Measurements from ENCODE around the gene TAX1BP1.
"Not testable (repeated sequence)": the region's sequence is repeated elsewhere in the genome, so short reads cannot be mapped to it uniquely, and the experiment has no call there.

Gene TAX1BP1

DNA sequence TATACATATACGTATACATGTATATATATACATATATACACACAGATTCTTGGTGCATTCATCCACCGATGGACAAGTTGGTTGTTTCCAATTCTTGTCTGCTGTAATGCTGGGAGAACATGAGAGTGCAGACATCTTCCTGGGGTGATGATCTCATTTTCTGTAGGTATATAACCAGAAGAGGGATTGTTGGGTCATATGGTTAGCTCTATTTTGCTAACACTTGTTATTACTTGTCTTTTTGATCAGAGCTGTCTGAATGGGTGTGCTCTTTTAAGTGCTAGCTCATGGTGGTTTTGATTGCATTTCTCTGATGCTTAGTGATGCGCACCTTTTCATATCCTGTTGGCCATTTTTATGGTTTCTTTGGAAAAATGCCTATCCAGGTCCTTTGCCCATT is 106.4 kb downstream of the TAX1BP1 start:
- DNase-seq, result no peak

DNA sequence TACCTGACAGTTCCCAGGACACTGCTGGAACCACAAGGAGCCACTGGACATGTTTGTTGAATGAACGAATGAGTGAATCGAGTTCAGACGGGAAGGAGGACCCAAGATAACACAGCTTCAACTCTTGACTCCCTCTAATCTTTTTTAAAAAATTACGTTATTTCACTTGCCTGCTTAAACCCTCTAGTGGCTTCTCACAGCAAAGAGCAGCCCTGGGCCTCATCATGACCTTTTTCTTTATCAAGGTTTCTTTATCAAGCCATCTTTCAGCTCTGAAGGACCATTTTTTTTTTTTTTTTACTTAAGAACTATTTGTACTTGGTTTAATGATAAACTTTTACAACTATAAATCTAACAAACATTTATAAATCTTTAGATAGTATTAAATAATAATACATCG is 110.6 kb downstream of the TAX1BP1 start:
- no peak for DNase-seq

DNA sequence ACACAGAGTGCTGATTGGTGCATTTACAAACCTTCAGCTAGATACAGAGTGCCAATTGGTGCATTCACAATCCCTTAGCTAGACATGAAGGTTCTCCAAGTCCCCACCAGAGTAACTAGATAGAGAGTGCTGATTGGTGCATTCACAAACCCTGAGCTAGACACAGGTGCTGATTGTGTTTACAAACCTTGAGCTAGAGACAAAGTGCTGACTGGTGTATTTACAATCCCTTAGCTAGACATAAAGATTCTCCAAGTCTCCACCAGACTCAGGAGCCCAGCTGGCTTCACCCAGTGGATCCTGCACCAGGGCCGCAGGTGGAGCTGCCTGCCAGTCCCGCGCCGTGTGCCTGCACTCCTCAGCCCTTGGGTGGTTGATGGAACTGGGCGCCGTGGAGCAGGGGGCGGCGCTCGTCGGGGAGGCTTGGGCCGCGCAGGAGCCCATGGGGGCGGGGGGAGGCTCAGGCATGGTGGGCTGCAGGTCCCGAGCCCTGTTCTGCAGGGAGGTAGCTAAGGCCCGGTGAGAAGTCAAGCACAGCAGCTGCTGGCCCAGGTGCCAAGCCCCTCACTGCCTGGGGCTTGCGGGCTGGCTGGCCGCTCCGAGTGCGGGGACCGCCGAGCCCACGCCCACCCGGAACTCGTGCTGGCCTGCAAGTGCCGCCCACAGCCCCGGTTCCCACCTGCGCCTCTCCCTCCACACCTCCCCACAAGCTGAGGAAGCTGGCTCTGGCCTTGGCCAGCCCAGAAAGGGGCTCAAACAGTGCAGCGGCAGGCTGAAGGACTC is 116.9 kb downstream of the TAX1BP1 start:
- not testable (repeated sequence) for DNase-seq

DNA sequence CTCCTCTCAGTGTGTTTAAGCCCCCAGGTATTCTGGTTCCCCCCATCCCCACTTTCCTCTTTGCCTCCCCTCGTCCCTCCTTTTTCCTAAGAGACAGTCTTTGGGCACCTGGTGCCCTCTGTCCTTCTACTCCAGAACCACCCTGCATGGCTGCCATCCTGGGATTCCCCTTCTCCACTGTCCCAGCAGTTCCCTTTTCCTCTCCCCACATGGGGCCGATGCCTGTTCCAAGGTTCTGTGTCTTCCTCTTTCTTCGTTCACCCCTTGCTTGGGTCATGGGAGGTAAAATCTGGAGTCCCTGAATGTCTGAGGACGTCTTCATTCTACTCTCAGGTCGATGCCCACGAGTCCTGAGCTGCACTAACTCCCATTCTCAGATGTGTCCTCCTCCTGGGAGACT is 120.8 kb downstream of the TAX1BP1 start:
- DNase-seq, result no peak

DNA sequence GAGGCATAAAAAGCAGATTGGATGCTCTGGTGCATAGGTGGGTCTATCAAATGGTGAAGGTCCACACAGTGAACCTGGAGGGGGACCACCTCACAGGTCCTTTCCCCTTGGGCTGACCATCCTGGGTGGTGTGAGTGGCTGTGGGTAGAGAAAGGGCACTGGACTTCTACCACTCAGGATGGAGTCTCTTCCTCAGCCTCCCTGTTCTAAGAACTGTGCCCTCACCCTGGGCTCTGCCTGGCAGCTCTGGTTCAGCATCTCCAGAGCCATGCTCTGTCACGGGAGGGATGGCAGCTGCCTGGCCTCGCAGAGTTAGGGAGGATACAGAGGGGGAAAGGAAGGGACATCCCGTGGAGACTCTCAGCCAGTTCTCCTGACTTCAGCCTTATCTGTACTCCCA is 121.8 kb downstream of the TAX1BP1 start:
- DNase-seq, result no peak

DNA sequence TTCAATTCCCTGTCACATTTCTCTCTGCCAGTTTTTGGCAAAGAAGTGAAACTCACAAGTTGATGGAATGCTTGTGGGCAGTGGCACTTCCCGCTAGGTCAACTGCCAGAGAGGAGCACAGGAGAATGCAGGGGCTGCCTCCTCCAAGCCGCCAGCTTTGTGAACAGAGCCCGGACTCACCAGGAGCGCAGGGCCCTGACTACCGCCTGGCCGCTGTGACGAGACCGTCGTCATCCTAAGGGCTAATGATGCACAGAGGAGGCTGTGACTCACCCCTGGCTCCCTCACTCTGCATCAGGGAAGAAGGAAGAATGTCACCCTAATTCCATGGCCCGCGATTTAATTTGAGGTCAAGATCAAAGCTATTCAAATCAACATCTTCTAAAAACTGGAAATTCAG is 123.9 kb downstream of the TAX1BP1 start:
- no peak for DNase-seq

DNA sequence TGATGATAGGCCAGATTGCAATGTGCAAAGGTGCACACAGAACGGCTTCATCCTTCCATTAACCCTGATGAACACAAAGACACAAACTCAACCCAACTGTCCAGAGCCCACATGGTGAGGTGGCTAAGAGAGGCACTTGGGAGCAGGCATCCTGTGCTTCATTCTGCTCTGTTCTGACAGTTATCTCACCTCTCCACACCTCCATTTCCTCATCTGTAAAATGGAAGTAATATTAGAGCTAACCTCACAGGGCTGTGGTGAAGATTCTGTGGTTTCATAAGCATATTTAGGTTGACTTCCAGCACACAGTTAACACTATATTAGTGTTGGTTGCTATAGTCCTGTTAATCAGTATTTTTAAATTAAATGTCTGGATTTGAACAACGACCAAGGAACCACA is 126.3 kb downstream of the TAX1BP1 start:
- DNase-seq, result no peak

DNA sequence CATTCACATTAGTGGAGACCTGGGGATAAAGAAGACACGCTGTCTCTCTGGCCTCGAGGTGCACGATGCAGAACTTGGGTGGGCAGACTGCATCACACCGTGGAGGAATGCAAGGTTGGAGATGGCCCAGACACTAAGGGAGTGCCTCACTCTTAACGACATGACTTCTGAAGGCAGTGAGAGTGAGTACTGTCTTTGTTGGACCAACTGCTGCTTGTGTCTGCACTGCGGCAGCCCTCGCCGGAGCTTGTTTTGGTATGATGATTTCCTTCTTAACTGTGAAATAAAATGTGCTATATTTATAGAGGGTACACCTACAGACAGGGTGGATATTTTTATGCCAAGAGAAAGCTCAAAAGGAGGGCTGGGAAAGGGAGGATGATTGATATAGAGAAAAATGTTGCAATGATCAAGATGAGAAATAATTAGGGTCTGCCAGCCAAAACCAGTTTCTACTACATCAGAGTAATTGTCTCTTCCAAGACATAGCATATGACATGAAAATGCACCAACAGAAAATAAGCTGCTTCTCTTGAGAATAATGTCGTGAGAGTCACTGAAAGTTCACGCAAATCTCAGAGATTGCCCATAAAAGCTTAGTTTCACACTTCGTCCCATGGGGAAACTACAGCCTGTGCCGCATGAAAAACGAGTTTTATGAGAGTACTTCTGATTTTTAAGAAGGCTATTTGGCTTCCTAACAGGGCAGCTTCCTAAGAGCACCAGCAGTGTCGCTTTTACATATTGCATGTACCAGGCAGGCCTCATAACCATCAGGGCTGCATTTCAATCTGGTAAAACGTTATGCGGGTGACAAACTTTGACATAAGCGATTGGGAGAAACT is 127.1 kb downstream of the TAX1BP1 start:
- DNase-seq, result no peak

DNA sequence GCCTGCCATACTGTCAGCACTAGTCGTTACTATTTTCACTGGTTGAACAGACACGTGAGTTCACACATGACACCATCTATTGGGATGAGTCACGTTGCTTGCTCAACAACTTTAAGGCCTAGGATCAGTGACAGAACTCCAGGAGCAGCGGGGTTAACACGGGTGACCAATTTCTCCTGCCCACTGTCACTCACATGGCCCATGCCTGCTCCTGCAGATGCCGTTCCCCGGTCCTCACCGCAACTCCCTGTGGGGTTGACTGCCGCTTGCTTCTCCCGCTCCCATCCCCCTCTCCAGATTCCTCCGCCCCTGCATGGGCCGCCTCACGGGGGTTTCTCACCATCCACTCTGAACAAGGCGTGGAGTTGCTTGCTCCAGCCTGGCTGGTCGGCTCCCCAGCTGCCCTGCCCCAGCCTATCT is 128.2 kb downstream of the TAX1BP1 start:
- DNase-seq, result no peak

DNA sequence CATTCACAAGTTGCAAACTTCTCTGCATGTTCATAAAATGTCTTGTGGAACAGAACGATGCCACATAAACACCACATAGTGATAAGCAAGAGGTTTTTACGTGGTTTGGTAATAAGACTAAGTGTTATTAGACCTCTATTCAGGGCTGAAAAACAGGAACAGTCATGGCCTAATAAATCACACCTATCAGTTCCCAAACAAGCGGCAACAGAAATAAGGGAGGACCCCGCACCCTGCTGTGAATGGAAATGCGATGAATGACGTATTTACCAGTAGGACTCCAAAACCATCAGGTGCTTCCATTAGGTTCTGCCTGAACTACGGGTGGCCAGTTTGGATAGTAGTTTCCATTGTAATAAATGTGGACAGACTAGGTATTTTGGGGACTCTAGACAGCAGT is 129.1 kb downstream of the TAX1BP1 start:
- no peak for DNase-seq

DNA sequence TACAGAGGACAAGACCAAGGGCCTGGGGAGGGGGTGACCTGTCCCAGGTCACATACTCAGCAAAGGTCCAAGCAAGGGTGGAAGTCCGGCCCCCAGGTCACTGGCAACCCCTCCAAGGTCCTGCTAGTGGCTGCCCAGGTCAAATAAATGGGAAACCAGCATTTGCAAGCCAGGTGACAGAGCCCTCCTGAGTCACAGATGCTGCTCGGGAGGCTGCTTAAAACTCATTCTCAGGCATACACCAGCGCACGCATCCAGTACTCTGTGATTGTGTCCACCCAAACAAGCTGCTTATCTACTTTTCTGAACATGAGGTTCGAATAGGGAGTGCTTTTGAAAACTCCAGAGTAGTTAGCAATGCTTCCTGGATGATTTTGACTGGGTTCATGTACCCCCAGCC is 130.6 kb downstream of the TAX1BP1 start:
- DNase-seq, result no peak

DNA sequence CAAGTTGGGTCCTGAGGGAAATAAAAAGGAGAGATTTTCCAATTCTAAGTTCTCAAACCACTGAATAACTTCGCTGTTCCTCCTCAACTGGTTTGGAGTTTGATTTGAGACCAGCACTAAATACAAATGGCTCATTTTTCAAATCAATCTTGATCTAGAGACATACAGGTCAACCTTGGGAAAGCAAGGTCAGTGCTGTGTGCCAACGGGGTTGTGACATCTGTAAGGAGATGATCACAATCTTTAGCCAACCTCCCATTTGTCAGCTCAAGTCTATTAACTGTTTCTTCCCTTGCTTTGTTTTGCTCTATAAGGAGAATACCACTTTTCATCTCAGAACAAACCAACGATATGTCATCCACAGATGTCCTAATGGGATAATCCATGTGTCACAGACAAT is 131.1 kb downstream of the TAX1BP1 start:
- no peak for DNase-seq

DNA sequence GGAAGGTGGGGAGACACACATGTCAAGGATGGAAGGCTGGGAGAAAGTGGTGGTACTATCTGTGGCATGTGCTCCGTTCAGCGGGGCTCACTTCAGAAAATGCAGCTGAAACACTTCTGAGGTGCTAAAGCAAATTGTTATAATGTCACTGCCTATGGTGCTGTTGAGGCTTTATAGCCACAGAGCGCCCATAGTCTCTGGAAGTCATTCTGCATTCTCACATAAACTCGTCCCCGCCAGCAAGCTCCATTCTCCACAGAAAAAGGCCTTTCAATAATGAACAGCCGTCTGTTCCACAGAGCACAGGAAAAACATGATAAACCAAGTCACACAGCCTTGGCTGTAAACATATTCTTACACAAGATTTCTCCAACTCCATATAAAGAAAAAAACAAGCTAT is 131.9 kb downstream of the TAX1BP1 start:
- no peak for DNase-seq

DNA sequence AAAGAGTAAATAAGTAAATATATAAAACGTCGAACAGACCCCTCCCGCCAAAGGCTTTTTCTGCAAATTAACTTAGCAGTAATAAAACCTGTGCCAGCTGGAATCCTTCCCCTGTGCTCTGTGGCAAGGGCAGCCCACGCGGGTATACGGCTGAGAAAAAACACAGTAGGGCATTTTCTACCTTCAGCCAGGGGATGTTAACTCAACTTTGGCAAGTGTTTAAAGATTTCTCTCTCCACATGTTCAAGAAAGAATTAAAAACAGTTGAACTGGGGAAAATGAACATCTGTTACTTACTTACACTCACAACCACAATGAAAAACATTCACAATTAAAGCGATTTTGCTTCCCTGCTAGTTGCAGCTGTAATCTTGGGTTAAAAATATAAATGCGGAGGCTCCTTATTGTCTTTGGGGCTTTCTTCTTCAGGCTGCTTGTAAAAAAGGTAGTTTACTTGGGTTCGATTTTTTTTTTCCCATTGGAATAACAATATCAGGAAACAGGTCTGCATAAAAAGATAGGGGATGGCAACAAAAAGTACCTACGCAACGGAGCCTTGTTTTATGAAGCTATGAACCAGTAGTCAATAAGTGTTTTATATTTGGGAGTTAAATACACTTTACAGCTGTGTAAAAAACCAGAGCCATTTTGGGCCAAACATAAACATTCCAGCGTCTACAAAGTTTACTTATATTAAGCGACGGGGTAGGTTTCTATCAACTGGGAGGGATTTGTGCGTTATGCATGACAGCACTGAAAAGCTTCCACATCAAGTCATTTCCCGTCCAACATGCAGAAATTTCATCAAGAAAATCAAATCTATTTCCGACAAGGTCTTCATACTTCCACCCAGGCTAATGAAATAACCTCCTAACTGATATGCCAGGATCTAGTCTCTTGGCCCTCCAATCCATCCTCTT is 132.7 kb downstream of the TAX1BP1 start:
- DNase-seq, result no peak

DNA sequence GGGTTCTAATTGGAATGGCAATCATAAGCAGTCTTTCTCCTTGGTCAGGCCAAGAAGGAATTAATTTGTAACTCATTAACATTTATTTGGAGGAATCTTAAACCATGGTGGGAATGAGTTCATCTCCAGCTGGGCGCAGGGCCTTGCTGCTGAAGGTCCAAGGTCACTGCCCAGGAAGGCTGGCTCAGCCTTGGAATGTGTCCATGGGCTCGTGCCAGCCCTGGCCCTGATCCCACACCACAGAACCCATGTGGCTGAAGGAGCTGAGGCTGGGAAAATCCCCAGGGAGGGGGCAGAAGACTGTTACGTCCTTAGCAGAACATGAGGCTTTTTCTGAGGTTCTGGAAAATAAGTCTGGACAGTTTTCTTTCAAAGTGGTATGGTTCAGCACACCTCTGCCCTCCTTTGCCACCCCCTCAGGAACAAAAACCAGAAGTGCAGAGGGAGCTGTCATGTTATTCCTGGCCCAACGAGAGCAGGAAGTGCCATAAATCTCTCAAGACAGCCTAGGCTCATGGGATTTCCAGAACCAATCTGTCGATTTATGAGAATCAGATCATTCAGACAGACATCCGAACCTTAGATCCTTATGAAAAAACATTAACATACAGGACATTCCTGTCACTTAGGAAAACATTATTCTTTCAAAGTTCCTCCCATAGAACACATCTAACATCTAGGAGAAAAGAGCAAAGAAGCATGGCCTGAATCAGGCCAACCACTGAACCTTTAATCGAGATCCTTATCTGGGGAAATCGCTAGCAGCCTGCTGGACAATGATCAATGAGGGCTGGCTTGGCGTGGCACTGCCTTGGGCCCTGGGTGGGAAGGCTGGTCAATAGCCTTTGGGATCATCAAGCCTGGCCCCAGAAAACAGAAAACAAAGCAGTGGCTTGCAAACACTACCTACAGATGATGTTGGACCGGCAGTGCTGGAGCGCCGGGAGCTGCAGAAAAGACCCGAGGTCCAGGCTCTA is 134.3 kb downstream of the TAX1BP1 start:
- DNase-seq, result no peak

DNA sequence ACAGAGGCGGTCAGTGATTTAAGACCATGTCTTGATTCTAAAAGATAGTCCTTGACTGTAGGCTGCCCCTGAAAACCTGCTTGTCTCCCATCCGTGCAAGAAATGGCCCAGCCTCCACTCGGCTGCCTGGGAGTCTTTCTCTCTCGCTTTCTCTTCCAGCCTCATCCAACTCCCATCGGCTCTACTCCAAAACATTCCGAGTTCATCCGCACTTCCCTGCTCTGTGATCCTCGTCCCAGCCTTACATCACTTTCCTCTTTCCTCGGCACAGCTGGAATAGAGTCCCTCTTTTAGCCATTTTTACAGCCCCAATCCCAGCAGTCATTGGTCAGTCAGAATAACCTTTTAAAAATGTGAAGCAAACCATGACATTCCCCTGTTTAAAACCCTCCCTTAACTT is 135.1 kb downstream of the TAX1BP1 start:
- DNase-seq, result no peak

DNA sequence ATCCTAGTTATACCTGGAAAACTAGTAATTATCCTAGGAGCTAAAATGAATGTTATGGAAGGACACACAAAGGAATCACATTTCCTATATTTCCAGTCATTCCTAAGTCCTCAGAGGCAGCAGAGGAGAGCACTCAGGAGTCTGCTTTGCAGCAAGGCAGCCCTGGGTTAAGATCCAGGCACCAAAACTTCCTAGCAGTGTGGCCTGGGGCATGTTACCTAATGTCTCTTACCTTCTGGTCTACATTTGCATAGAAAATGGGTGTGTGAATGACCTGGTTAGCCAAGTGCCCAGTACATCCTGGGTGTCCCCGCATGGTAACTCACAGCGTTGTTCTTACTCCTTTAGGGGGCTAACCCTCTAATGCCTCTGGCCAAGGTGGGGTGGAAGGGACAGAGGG is 135.9 kb downstream of the TAX1BP1 start:
- DNase-seq, result no peak

DNA sequence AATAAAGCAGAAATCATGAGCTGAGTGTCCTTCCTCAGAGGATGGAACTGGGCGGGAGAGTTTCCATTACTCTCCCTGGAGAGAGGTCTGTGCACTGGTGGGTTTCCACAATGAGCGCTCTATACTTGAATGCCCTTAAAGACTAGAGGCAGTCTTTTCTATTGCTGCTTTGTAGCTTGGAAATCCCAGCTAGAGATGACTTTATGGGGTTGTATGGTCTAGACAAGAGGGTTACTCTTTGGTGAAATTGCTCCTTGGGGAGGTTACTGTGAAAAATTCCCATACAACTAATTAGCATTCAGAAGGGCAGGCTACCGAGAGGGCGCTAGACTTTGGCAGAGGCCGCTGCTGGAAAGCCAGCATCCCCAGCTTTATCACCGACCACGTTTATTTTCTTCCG is 136.8 kb downstream of the TAX1BP1 start:
- DNase-seq, result no peak

All from hematopoietic multipotent progenitor cell treated with erythropoietin and hydrocortisone succinate and interleukin-3 and kit ligand, for 6 days (in vitro differentiated cells).